ENCODE data around the gene OR14C36. TPM values are rescaled to one million over a fixed set of nuclear protein-coding genes. Genes with fewer than 3 reads are reported as not detected.

Gene OR14C36
- total and polyA plus RNA-seq, 2 of the 8 experiments (the other 6 are each of a cell fraction or from before 2014, with no cell fraction given), result not detected

- Histone ChIP-seq H2BK5ac (ENCODE audit: low read depth, low read length) (no peak overlapping the region), H3K9me3 (ENCODE audit: insufficient read depth in 2 of 2, low read depth in 1 of 2, low read length in 1 of 2) (peaks cover 36 to 46% of the 10 kb centered on the region in 2 experiments), H3K4me3 (ENCODE audit: extremely low read depth in 1 of 4, insufficient read depth in 2 of 4, low read depth in 3 of 4, low read length in 4 of 4) (no peak overlapping the region), H3K56ac (replicated peaks; ENCODE audit: insufficient read length, low read depth, low read length) (no peak overlapping the region), H3K4me1 (replicated peaks in 1 of 4; ENCODE audit: control insufficient read depth in 3 of 4, insufficient read depth in 4 of 4, low read length in 3 of 4) (no peaks in the 10 kb centered on the region), H2BK120ac (replicated peaks; ENCODE audit: low read depth, low read length) (no peak overlapping the region), H4K91ac (replicated peaks; ENCODE audit: insufficient read length, low read length) (no peak overlapping the region), H3K27me3 (replicated peaks in 1 of 4; ENCODE audit: control insufficient read depth in 3 of 4, extremely low read depth in 1 of 4, insufficient read depth in 3 of 4, low read length in 3 of 4) (no peaks in the 10 kb centered on the region), H3K36me3 (ENCODE audit: control insufficient read depth in 2 of 4, insufficient read depth in 4 of 4, low read length in 3 of 4) (no peaks in the 10 kb centered on the region; a peak in 1 of 8 replicates), H4K8ac (ENCODE audit: extremely low read depth, insufficient read depth, low read length) (no peak overlapping the region), H3K9ac (replicated peaks in 1 of 4; ENCODE audit: extremely low read depth in 1 of 4, low read depth in 3 of 4, low read length in 3 of 4) (no peak overlapping the region), H3K4ac (replicated peaks; ENCODE audit: insufficient read length, low read depth, low read length) (no peak overlapping the region), H2AK5ac (ENCODE audit: low read depth, low read length) (no peak overlapping the region), H3K23me2 (ENCODE audit: low read depth, low read length) (no peaks in the 10 kb centered on the region), H3K18ac (ENCODE audit: extremely low read depth, low read length) (no peak overlapping the region), H3K14ac (ENCODE audit: insufficient read length) (no peak overlapping the region), H3K27ac (ENCODE audit: low read depth, low read length) (no peak overlapping the region), H2AFZ (ENCODE audit: low read length) (no peak overlapping the region), H2BK12ac (ENCODE audit: low read depth, low read length) (no peak overlapping the region), H2BK20ac (ENCODE audit: low read length) (no peak overlapping the region), H3K79me1 (ENCODE audit: low read depth, low read length) (no peaks in the 10 kb centered on the region), H3K23ac (ENCODE audit: insufficient read length) (no peak overlapping the region), H4K5ac (ENCODE audit: insufficient read length, low read depth, low read length) (no peak overlapping the region), H4K20me1 (replicated peaks in 1 of 2; ENCODE audit: control insufficient read depth in 1 of 2, insufficient read depth in 2 of 2, low read length in 2 of 2) (no peaks in the 10 kb centered on the region), H3K79me2 (ENCODE audit: control insufficient read depth in 1 of 2, insufficient read depth in 2 of 2, low read length in 2 of 2) (no peaks in the 10 kb centered on the region), H2BK15ac (ENCODE audit: low read length) (no peak overlapping the region), H3K4me2 (ENCODE audit: insufficient read depth in 1 of 2, low read depth in 2 of 2, low read length in 2 of 2) (no peak overlapping the region)
- DNase-seq (ENCODE audit: low read depth in 1 of 2, low spot score in 2 of 2) (no peak), FAIRE-seq (no peak)
- ChIA-PET CTCF (ENCODE audit: partially characterized antibody) (no interaction called here), POLR2A (ENCODE audit: partially characterized antibody) (no interaction called here)
- 84% methylated on average over 3 of the region's 3 CpGs; no CpG with 5 or more reads in 1 of the 2 experiments for WGBS, 2 experiments (ENCODE audit: extremely low coverage in 1 of 2, insufficient coverage in 1 of 2, insufficient read length in 1 of 2, insufficient replicate concordance in 2 of 2, low coverage in 1 of 2, low lambda C conversion rate in 2 of 2, missing lambda C conversion rate in 1 of 2)
- TF ChIP-seq BCL11A (IDR thresholded peaks at IDR 0.05; ENCODE audit: low read depth in 2 of 2, low read length in 2 of 2), result no peak
Measured at GRCh38 chr1:248380854-248381253, 32.3 kb downstream of the OR14C36 start.

Data from H1 (cell line).